ENCODE results near the gene GPR37.

Gene GPR37

GRCh38 chr7:124785994-124786393 is 20.4 kb upstream of the GPR37 start:
- Histone ChIP-seq H3K79me2 (no peaks in the 10 kb centered on the region), H2AFZ (no peak overlapping the region), H3K36me3 (ENCODE audit: control insufficient read depth, insufficient read depth, low read length) (no peaks in the 10 kb centered on the region), H3K4me2 (ENCODE audit: low read length) (no peak overlapping the region), H3K4me1 (no peaks in the 10 kb centered on the region), H3K27me3 (ENCODE audit: control insufficient read depth, insufficient read depth, low read length) (no peaks in the 10 kb centered on the region), H3K9ac (no peak overlapping the region), H3K27ac (no peak overlapping the region), H3K4me3 (ENCODE audit: low read depth, low read length) (no peak overlapping the region), H3K9me3 (ENCODE audit: control insufficient read depth, low read length) (peaks cover 2% of the 10 kb centered on the region)
- TF ChIP-seq CTCF (IDR thresholded peaks at IDR 0.05), result no peak

GRCh38 chr7:124784879-124785818 is 19.6 kb upstream of the GPR37 start:
- H3K9ac ChIP-seq, result no peak overlapping the region
- H3K36me3 ChIP-seq (ENCODE audit: control insufficient read depth, insufficient read depth, low read length), result no peaks in the 10 kb centered on the region
- peak; percentile 51 for TF ChIP-seq CTCF (IDR thresholded peaks at IDR 0.05)
- no peaks in the 10 kb centered on the region for H3K79me2 ChIP-seq
- H3K27me3 ChIP-seq (ENCODE audit: control insufficient read depth, insufficient read depth, low read length), result no peaks in the 10 kb centered on the region
- H2AFZ ChIP-seq, result no peak overlapping the region
- no peak overlapping the region for H3K27ac ChIP-seq
- no peaks in the 10 kb centered on the region for H3K9me3 ChIP-seq (ENCODE audit: control insufficient read depth, low read length)
- no peaks in the 10 kb centered on the region for H3K4me1 ChIP-seq
- no peak overlapping the region for H3K4me2 ChIP-seq (ENCODE audit: low read length)
- no peak overlapping the region for H3K4me3 ChIP-seq (ENCODE audit: low read depth, low read length)

- no peaks in the 10 kb centered on the region for H3K27me3 ChIP-seq (ENCODE audit: control insufficient read depth, insufficient read depth, low read length)
- H3K9ac ChIP-seq, result no peak overlapping the region
- no peaks in the 10 kb centered on the region for H3K79me2 ChIP-seq
- no peaks in the 10 kb centered on the region for H3K36me3 ChIP-seq (ENCODE audit: control insufficient read depth, insufficient read depth, low read length)
- H3K4me3 ChIP-seq (ENCODE audit: low read depth, low read length), result no peak overlapping the region
- TF ChIP-seq CTCF (IDR thresholded peaks at IDR 0.05), result no peak
- no peak overlapping the region for H3K27ac ChIP-seq
- no peak overlapping the region for H3K4me2 ChIP-seq (ENCODE audit: low read length)
- H3K9me3 ChIP-seq (ENCODE audit: control insufficient read depth, low read length), result no peaks in the 10 kb centered on the region
- no peaks in the 10 kb centered on the region for H3K4me1 ChIP-seq
- H2AFZ ChIP-seq, result no peak overlapping the region
Measured at GRCh38 chr7:124783271-124783670, 17.7 kb upstream of the GPR37 start.

- no peak overlapping the region for H3K27ac ChIP-seq
- no peak for TF ChIP-seq CTCF (IDR thresholded peaks at IDR 0.05)
Measured at GRCh38 chr7:124781907-124782734, 16.5 kb upstream of the GPR37 start.

More at GRCh38 chr7:124781907-124782734, 16.5 kb upstream of the GPR37 start:
- Histone ChIP-seq H3K4me2 (ENCODE audit: low read length) (no peak overlapping the region), H3K4me3 (ENCODE audit: low read depth, low read length) (no peak overlapping the region), H3K27me3 (ENCODE audit: control insufficient read depth, insufficient read depth, low read length) (no peaks in the 10 kb centered on the region), H2AFZ (no peak overlapping the region), H3K9me3 (ENCODE audit: control insufficient read depth, low read length) (no peaks in the 10 kb centered on the region), H3K9ac (no peak overlapping the region), H3K36me3 (ENCODE audit: control insufficient read depth, insufficient read depth, low read length) (no peaks in the 10 kb centered on the region), H3K4me1 (no peaks in the 10 kb centered on the region), H3K79me2 (no peaks in the 10 kb centered on the region)
